HG02943 (cell line): ENCODE data around the gene GNMT.

Experiments used
- ATAC-seq: cut with Tn5 transposase; IDR thresholded peaks from one replicate; pipeline ENCODE4 v1.9.1; 2021; ENCODE audit warnings: mild to moderate bottlenecking, low read depth, moderate library complexity; ENCODE audit not compliant: unreplicated experiment

The GNMT gene

GRCh38 chr6:43009124-43009523, 48.6 kb downstream of the GNMT start:
- ATAC-seq: no peak

- ATAC-seq: no peak
These were observed 50.7 kb downstream of the GNMT start for GRCh38 chr6:43011207-43011606.

DNA sequence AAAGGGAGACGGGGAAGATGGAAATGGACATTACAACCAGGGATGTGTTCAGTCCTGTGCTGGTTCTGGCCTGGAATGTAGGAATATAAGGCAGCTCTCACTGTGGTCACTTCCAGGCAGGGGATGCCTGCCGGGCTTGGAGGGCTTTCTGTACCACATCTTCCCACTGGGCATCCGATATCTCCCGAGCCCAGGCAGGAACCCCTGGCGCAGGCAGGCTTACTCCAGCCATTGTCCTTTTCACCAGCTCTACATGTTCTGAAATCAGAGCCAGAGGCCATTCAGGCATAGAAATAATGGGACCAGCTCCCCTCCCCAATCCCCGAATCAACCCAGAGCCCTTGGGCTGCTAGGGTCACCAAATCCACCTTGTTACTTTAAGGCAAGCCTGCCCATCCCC, 51.8 kb downstream of the GNMT start:
- no peak for ATAC-seq

- ATAC-seq: no peak
These were observed 52.7 kb downstream of the GNMT start for GRCh38 chr6:43013097-43013842.
